ENCODE data around the gene PRR15. TPM values are rescaled to one million over a fixed set of nuclear protein-coding genes. Genes with fewer than 3 reads are reported as not detected.

The PRR15 gene
- 1 to 10 TPM; 2.3 to 4.7 TPM for total RNA-seq

- H3K27ac ChIP-seq, result peak within 1 kb of the TSS; percentile 47 to 78 (median 71)
- TF ChIP-seq POLR2A (IDR thresholded peaks at IDR 0.05) (peak in 2 of 3 donors; percentile 68 to 71), CTCF (IDR thresholded peaks at IDR 0.05) (peak in 1 of 7 experiments; percentile 0)
- H3K9me3 ChIP-seq, result no peaks in the 10 kb centered on the region
- DNase-seq (peak; percentile 85 to 93 (median 88)), ATAC-seq (peak; percentile 90)
- WGBS, 2 donors, result 0% methylated on average over 33 to 72 of the region's 72 CpGs
- peaks cover 11% of the 10 kb centered on the region for H3K4me1 ChIP-seq
- peak within 1 kb of the TSS; percentile 69 to 72 for H3K4me3 ChIP-seq
- H3K27me3 ChIP-seq, result no peaks in the 10 kb centered on the region
- intact Hi-C loops (cut with DNase I), result no loop called here
- H3K36me3 ChIP-seq (replicated peaks in 1 of 2; ENCODE audit: insufficient read depth in 1 of 2, low read depth in 2 of 2), result no peaks in the 10 kb centered on the region
These were observed at the start of gene PRR15 for GRCh38 chr7:29563590-29564495. Gene PRR15 (plus strand): TSS chr7:29563835. CDS start chr7:29566330, 2,495 bp downstream.

GRCh38 chr7:29516491-29516890 is 47.1 kb upstream of the PRR15 start:
- Histone ChIP-seq H3K36me3 (replicated peaks in 1 of 2; ENCODE audit: insufficient read depth in 1 of 2, low read depth in 2 of 2) (no peaks in the 10 kb centered on the region), H3K27me3 (no peaks in the 10 kb centered on the region), H3K4me3 (no peak overlapping the region), H3K4me1 (peaks cover 6% of the 10 kb centered on the region), H3K27ac (no peak overlapping the region), H3K9me3 (no peaks in the 10 kb centered on the region)
- no peak for TF ChIP-seq POLR2A (IDR thresholded peaks at IDR 0.05)
- TF ChIP-seq CTCF (IDR thresholded peaks at IDR 0.05), result no peak
- DNase-seq, result peak in 1 of 4 donors; percentile 7
- 61 to 78% methylated on average over 2 of the region's 2 CpGs for WGBS, 2 donors
- intact Hi-C loops (cut with DNase I), result no loop called here
- ATAC-seq, result peak; percentile 33

GRCh38 chr7:29518616-29519015 is 45.0 kb upstream of the PRR15 start:
- 83 to 93% methylated on average over 1 of the region's 1 CpG for WGBS, 2 donors
- Histone ChIP-seq H3K9me3 (no peaks in the 10 kb centered on the region), H3K27me3 (no peaks in the 10 kb centered on the region), H3K4me3 (no peak overlapping the region), H3K27ac (no peak overlapping the region), H3K4me1 (peaks cover 6% of the 10 kb centered on the region), H3K36me3 (replicated peaks in 1 of 2; ENCODE audit: insufficient read depth in 1 of 2, low read depth in 2 of 2) (no peaks in the 10 kb centered on the region)
- intact Hi-C loops (cut with DNase I), result no loop called here
- TF ChIP-seq POLR2A (IDR thresholded peaks at IDR 0.05), result no peak
- no peak for TF ChIP-seq CTCF (IDR thresholded peaks at IDR 0.05)
- ATAC-seq (no peak), DNase-seq (no peak)

- Histone ChIP-seq H3K4me1 (no peaks in the 10 kb centered on the region), H3K27me3 (no peaks in the 10 kb centered on the region), H3K4me3 (no peak overlapping the region), H3K27ac (no peak overlapping the region), H3K36me3 (replicated peaks in 1 of 2; ENCODE audit: insufficient read depth in 1 of 2, low read depth in 2 of 2) (no peaks in the 10 kb centered on the region), H3K9me3 (no peaks in the 10 kb centered on the region)
- DNase-seq, result no peak
- intact Hi-C loops (cut with DNase I), result no loop called here
- WGBS, 2 donors, result 73 to 77% methylated on average over 2 of the region's 2 CpGs
- no peak for ATAC-seq
- TF ChIP-seq POLR2A (IDR thresholded peaks at IDR 0.05), result no peak
- no peak for TF ChIP-seq CTCF (IDR thresholded peaks at IDR 0.05)
These were observed 39.9 kb upstream of the PRR15 start for GRCh38 chr7:29523728-29524127.
